ENCODE measurements around the gene EPC2. TPM values are rescaled to one million over a fixed set of nuclear protein-coding genes. Genes with fewer than 3 reads are reported as not detected.

Gene EPC2
- total and polyA plus RNA-seq, 3 donors from 2014 or later: 22.5 to 53.1 (median 41.7) TPM

- no peaks in the 10 kb centered on the region for H3K4me1 ChIP-seq
- no peaks in the 10 kb centered on the region for H3K9me3 ChIP-seq
- no peak for DNase-seq
- intact Hi-C loops (cut with DNase I; ENCODE audit: low total_unique reads): no loop called here
- no peak overlapping the region for H3K27ac ChIP-seq
- TF ChIP-seq POLR2A (IDR thresholded peaks at IDR 0.05): no peak
- TF ChIP-seq CTCF (IDR thresholded peaks at IDR 0.05): no peak
- H3K4me3 ChIP-seq: no peak overlapping the region
- H3K36me3 ChIP-seq (ENCODE audit: low read depth, missing control alignments): no peaks in the 10 kb centered on the region
- H3K27me3 ChIP-seq: no peaks in the 10 kb centered on the region
Measured at GRCh38 chr2:148730085-148730484, 85.5 kb downstream of the EPC2 start.

- DNase-seq: no peak
- Histone ChIP-seq H3K4me3 (no peak overlapping the region), H3K27ac (no peak overlapping the region), H3K27me3 (no peaks in the 10 kb centered on the region), H3K4me1 (no peaks in the 10 kb centered on the region), H3K36me3 (ENCODE audit: low read depth, missing control alignments) (no peaks in the 10 kb centered on the region), H3K9me3 (no peaks in the 10 kb centered on the region)
- intact Hi-C loops (cut with DNase I; ENCODE audit: low total_unique reads): no loop called here
- 97 to 99% methylated on average over 5 of the region's 5 CpGs for WGBS, 2 donors
- no peak for TF ChIP-seq CTCF (IDR thresholded peaks at IDR 0.05)
Measured at GRCh38 chr2:148737742-148738141, 93.2 kb downstream of the EPC2 start.

DNA sequence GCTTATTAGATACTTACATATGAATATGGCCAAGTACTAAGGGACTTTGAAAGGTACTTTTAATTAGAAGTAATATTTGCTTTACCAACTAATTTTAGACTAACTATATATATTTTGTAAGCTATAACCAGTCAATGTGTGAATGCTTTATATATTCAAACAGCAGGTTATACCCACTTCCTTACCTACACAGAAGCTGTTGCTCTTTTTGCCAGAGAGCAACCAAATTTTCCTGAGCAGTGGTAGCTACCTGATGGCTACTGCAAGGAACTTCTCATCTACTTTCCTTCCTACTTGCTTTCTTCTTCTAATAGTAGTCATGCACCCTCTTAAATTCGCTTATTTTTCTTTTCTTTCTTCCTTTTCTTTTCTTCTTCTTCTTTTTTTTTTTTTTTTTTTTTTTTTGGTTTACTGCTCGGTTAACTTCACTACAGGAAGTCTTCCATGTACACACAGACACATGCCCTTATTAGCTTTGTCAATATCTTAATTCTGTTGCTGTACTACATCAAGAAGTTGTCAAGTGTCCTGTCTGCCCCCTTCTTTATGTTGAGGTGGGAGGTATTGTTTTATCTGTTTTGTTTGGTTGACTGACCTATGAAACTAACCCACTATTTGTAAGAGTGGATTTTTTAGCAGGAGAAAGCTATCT is 95.0 kb downstream of the EPC2 start:
- Histone ChIP-seq H3K27ac (no peak overlapping the region), H3K36me3 (ENCODE audit: low read depth, missing control alignments) (no peaks in the 10 kb centered on the region), H3K27me3 (no peaks in the 10 kb centered on the region), H3K4me3 (no peak overlapping the region), H3K4me1 (no peaks in the 10 kb centered on the region), H3K9me3 (no peaks in the 10 kb centered on the region)
- WGBS, 2 donors: 85 to 98% methylated on average over 2 of the region's 2 CpGs
- intact Hi-C loops (cut with DNase I; ENCODE audit: low total_unique reads): no loop called here
- TF ChIP-seq POLR2A (IDR thresholded peaks at IDR 0.05) (no peak), CTCF (IDR thresholded peaks at IDR 0.05) (no peak)
- DNase-seq: no peak

DNA sequence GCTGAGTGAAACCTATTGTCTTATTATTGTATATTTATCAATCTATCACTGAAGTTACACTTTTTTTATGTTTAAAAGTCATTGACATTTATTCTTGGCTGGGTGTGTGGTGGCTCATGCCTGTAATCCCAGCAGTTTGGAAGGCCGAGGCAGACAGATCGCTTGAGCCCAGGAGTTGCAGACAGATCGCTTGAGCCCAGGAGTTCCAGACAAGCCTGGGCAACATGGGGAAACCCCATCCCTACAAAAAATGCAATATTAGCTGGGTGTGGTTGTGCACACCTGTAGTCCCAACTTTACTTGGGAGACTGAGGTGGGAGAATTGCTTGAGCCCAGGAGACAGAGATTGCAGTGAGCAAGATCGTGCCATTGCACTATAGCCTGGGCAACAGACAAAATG is 97.8 kb downstream of the EPC2 start:
- Histone ChIP-seq H3K36me3 (ENCODE audit: low read depth, missing control alignments) (no peaks in the 10 kb centered on the region), H3K27ac (no peak overlapping the region), H3K4me1 (no peaks in the 10 kb centered on the region), H3K27me3 (no peaks in the 10 kb centered on the region), H3K9me3 (no peaks in the 10 kb centered on the region), H3K4me3 (no peak overlapping the region)
- DNase-seq: no peak
- TF ChIP-seq CTCF (IDR thresholded peaks at IDR 0.05): no peak
- no peak for TF ChIP-seq POLR2A (IDR thresholded peaks at IDR 0.05)
- WGBS, 2 donors: 97% methylated on average over 4 of the region's 4 CpGs
- intact Hi-C loops (cut with DNase I; ENCODE audit: low total_unique reads): no loop called here

GRCh38 chr2:148745151-148745851 is 100.8 kb downstream of the EPC2 start:
- H3K4me1 ChIP-seq: no peaks in the 10 kb centered on the region
- no peak overlapping the region for H3K4me3 ChIP-seq
- TF ChIP-seq CTCF (IDR thresholded peaks at IDR 0.05): no peak
- TF ChIP-seq POLR2A (IDR thresholded peaks at IDR 0.05): no peak
- H3K27ac ChIP-seq: no peak overlapping the region
- intact Hi-C loops (cut with DNase I; ENCODE audit: low total_unique reads): no loop called here
- no peaks in the 10 kb centered on the region for H3K27me3 ChIP-seq
- no peak for DNase-seq
- H3K36me3 ChIP-seq (ENCODE audit: low read depth, missing control alignments): no peaks in the 10 kb centered on the region
- 92 to 93% methylated on average over 3 of the region's 3 CpGs for WGBS, 2 donors
- H3K9me3 ChIP-seq: no peaks in the 10 kb centered on the region

Measured in testis (tissue), 3 donors.